ENCODE data around the gene MIOS.

DNA sequence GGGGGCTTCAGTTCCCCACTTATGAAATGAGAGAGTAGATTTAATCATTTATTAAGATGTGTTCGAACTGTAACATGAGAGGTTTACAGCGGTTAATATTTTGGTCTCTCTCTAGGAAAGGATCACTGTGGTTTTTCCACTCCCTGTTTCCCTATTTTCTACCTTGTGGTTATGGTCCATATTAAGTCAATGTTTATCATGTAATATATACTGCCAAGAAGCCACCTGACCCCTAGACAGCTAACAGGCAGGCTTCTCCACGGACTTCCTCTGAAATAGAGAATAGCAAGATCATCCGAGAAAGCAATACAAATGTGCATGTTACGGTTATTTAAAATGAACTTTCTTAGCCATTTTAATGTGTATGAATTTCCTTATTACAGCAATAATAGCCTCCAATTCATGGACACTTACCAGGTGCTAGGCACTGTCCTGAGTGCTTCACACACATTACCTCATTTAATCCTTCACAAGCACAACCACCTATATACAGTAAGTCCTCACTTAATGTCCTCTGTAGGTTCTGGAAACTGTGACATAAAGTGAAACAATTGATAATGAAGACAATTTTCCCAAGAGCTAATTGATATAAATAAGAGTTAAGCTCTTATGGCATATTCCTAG is 30.2 kb upstream of the MIOS start:
- TF ChIP-seq ZNF274 (IDR thresholded peaks at IDR 0.05; ENCODE audit: borderline replicate concordance, extremely low read depth, low read length) = no peak
- TF ChIP-seq SIN3A (conservative IDR thresholded peaks at IDR 0.05 in 1 of 2, IDR thresholded peaks at IDR 0.05 in 1 of 2; ENCODE audit: low read depth in 1 of 2, low read length in 2 of 2) = no peak
- TF ChIP-seq, protein P1, sequence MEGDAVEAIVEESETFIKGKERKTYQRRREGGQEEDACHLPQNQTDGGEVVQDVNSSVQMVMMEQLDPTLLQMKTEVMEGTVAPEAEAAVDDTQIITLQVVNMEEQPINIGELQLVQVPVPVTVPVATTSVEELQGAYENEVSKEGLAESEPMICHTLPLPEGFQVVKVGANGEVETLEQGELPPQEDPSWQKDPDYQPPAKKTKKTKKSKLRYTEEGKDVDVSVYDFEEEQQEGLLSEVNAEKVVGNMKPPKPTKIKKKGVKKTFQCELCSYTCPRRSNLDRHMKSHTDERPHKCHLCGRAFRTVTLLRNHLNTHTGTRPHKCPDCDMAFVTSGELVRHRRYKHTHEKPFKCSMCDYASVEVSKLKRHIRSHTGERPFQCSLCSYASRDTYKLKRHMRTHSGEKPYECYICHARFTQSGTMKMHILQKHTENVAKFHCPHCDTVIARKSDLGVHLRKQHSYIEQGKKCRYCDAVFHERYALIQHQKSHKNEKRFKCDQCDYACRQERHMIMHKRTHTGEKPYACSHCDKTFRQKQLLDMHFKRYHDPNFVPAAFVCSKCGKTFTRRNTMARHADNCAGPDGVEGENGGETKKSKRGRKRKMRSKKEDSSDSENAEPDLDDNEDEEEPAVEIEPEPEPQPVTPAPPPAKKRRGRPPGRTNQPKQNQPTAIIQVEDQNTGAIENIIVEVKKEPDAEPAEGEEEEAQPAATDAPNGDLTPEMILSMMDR (IDR thresholded peaks at IDR 0.05; ENCODE audit: control extremely low read depth in 1 of 3, insufficient read depth in 1 of 3, low read depth in 1 of 3, low read length in 3 of 3) = no peak
- no peak for TF ChIP-seq TEAD4 (IDR thresholded peaks at IDR 0.05; ENCODE audit: low read depth, low read length)
- no peak for TF ChIP-seq BCL11A (IDR thresholded peaks at IDR 0.05; ENCODE audit: low read depth in 2 of 2, low read length in 2 of 2)
- no peak for TF ChIP-seq GABPA (IDR thresholded peaks at IDR 0.05; ENCODE audit: borderline replicate concordance, insufficient read depth, low read length)
- no peak for TF ChIP-seq TCF12 (IDR thresholded peaks at IDR 0.05; ENCODE audit: low read depth, low read length)
- no peak for TF ChIP-seq HDAC2 (IDR thresholded peaks at IDR 0.05; ENCODE audit: borderline replicate concordance in 1 of 2, low read depth in 2 of 2, low read length in 2 of 2)

Data from H1 (cell line).